Uterus (tissue), 4 donors: Measurements from ENCODE around the gene CDKN2A. TPM values are rescaled to one million over a fixed set of nuclear protein-coding genes. Genes with fewer than 3 reads are reported as not detected.

Experiments
- DNase-seq, 2 donors: peaks; one replicate each; pipeline ENCODE4 v3.0.0-alpha.2; 2019 to 2020
- H3K27ac ChIP-seq, 2 donors: fragments of 200-600 bp; sonication (generic); 1 replicate in 1 of 2; 2 replicates in 1 of 2; pipeline ENCODE4 v1.5.1; 2016 to 2018
- H3K27me3 ChIP-seq, 2 donors: fragments of 200-600 bp; sonication (generic); one replicate each; pipeline ENCODE4 v1.5.1; 2018 to 2019; ENCODE audit warnings: control low read depth in 1 of 2
- H3K36me3 ChIP-seq, 2 donors: fragments of 200-600 bp; sonication (generic); one replicate each; pipeline ENCODE4 v1.5.1; 2019; ENCODE audit warnings: control low read depth in 1 of 2
- H3K4me1 ChIP-seq, 2 donors: fragments of 200-600 bp; sonication (generic); one replicate each; pipeline ENCODE4 v1.5.1; 2018 to 2019; ENCODE audit warnings: control low read depth in 1 of 2
- H3K4me3 ChIP-seq, 2 donors: fragments of 200-600 bp; sonication (generic); 1 replicate in 1 of 2; 2 replicates in 1 of 2; pipeline ENCODE4 v1.5.1; 2018 to 2019; ENCODE audit warnings: mild to moderate bottlenecking in 1 of 2
- H3K9me3 ChIP-seq, 2 donors: fragments of 200-600 bp; sonication (generic); one replicate each; pipeline ENCODE4 v1.5.1; 2019; ENCODE audit warnings: control low read depth in 1 of 2
- POLR2A ChIP-seq, 2 donors: fragments of 450-650 bp; IDR thresholded peaks; one replicate each; pipeline ENCODE4 v1.6.1; 2016; ENCODE audit warnings: antibody characterized with exemption in 2 of 2, mild to moderate bottlenecking in 1 of 2, moderate library complexity in 1 of 2
- intact Hi-C: fragments of 100-400 bp; cut with DNase I; formaldehyde crosslinking; loops from one replicate; pipeline ENCODE4 v1.15.1; 2023; ENCODE audit warnings: low total_unique reads
- total RNA-seq, 4 donors: library from RNA; depleted of rRNA in 3 of 4; stranded (reverse); fragments of >200 nt in 3 of 4; gene quantifications; one replicate each; pipeline versions ENCODE4 v1.1.0 to v1.2.4, GENCODE V29; 2014 to 2023
- TF ChIP-seq, protein P1 (sequence below), 4 experiments: fragments of 200-600 bp in 2 of 4; fragments of 450-650 bp in 2 of 4; sonication (generic) in 2 of 4; IDR thresholded peaks; one replicate each; pipeline ENCODE4 v1.5.1; 2016 to 2019; ENCODE audit warnings: antibody characterized with exemption in 4 of 4, mild to moderate bottlenecking in 2 of 4, moderate library complexity in 1 of 4
- donor health status: DM: yes; HTN: yes; CAD: no.

CDKN2A gene
- total RNA-seq, 4 donors from 2014 or later: 0.88 TPM; not detected in 3

DNA sequence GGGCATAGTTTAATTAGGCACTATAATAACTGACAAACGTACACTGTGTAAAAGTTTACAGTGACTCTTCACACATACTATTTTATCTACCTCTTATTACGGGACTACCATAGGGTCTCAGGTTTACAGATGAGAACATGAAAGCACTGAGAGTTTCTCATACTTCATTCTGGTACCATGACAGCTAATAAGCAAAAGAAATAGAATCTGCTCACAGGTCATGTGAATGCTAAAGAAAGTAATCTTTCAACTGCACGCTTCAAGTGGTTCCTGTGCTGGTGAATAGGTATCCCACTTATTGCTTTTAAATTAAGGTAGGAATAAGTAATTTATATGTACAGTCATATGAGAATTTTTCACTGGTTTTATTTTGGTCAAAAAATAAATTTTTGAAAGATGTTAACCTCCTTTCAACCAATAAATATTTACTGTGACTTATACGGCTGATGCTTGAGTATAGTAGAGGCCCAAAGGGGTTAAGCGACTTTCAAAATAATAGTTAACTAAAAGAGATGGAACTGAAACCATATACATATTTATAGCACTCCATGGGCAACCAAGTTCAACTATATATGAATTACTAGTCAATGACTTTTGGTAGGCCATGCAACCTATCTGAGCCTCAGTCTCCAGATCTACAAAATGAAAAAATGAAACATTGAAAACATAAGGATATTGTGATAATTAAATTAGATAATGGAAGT is 8.1 kb downstream of the CDKN2A start:
- H3K9me3 ChIP-seq: no peaks in the 10 kb centered on the region
- intact Hi-C loops: no loop called here
- H3K27me3 ChIP-seq: peaks cover 0 to 86% of the 10 kb centered on the region in 2 donors
- DNase-seq: no peak
- no peak overlapping the region for H3K27ac ChIP-seq
- H3K4me1 ChIP-seq: no peaks in the 10 kb centered on the region
- no peak for TF ChIP-seq POLR2A (IDR thresholded peaks at IDR 0.05)
- TF ChIP-seq, protein P1, sequence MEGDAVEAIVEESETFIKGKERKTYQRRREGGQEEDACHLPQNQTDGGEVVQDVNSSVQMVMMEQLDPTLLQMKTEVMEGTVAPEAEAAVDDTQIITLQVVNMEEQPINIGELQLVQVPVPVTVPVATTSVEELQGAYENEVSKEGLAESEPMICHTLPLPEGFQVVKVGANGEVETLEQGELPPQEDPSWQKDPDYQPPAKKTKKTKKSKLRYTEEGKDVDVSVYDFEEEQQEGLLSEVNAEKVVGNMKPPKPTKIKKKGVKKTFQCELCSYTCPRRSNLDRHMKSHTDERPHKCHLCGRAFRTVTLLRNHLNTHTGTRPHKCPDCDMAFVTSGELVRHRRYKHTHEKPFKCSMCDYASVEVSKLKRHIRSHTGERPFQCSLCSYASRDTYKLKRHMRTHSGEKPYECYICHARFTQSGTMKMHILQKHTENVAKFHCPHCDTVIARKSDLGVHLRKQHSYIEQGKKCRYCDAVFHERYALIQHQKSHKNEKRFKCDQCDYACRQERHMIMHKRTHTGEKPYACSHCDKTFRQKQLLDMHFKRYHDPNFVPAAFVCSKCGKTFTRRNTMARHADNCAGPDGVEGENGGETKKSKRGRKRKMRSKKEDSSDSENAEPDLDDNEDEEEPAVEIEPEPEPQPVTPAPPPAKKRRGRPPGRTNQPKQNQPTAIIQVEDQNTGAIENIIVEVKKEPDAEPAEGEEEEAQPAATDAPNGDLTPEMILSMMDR (IDR thresholded peaks at IDR 0.05): no peak
- H3K4me3 ChIP-seq: no peak overlapping the region
- H3K36me3 ChIP-seq: no peaks in the 10 kb centered on the region

DNA sequence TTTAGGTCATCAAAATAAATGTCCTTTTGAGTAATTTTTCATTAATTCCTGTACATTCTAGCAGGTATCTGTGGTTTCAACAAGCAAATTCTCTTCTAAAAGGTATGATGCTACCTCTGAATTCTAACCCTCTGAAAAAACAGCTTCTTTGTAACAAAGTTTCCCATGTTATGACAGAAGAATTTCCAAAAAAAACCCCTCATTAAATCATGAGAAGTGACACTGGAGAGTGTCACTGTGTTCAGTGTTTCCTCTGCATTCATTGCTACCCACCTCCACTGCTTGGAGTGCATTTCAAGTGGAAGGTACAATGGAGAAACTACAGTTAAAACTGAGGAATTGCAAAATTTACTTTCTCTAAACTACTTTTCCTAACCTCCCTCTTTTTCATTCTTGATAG is 10.1 kb downstream of the CDKN2A start:
- no peaks in the 10 kb centered on the region for H3K9me3 ChIP-seq
- no peak overlapping the region for H3K4me3 ChIP-seq
- peaks cover 0 to 73% of the 10 kb centered on the region in 2 donors for H3K27me3 ChIP-seq
- no peak overlapping the region for H3K27ac ChIP-seq
- DNase-seq: no peak
- TF ChIP-seq, protein P1 (IDR thresholded peaks at IDR 0.05): no peak
- no peak for TF ChIP-seq POLR2A (IDR thresholded peaks at IDR 0.05)
- H3K36me3 ChIP-seq: no peaks in the 10 kb centered on the region
- intact Hi-C loops: no loop called here
- no peaks in the 10 kb centered on the region for H3K4me1 ChIP-seq

DNA sequence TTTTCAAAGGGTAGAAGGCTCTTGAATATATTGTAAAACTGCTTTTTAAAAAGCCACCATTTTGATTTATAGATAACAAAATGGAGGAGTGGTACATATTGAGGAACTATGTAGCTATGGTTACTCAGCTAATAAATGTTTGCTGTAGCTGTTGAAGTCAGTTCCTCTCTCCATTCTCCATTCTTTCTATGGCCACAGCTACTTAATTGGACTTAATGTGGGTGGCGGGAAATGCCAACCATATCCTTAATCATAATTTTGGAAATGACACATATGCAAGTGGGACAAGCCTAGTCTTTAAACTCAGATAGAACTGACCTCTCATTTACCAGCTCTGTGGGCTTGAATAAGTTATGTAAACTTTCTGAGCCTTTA is 10.6 kb downstream of the CDKN2A start:
- peaks cover 0 to 73% of the 10 kb centered on the region in 2 donors for H3K27me3 ChIP-seq
- intact Hi-C loops: no loop called here
- H3K27ac ChIP-seq: no peak overlapping the region
- no peaks in the 10 kb centered on the region for H3K9me3 ChIP-seq
- TF ChIP-seq, protein P1 (IDR thresholded peaks at IDR 0.05): no peak
- TF ChIP-seq POLR2A (IDR thresholded peaks at IDR 0.05): no peak
- H3K4me1 ChIP-seq: no peaks in the 10 kb centered on the region
- no peak for DNase-seq
- H3K4me3 ChIP-seq: no peak overlapping the region
- H3K36me3 ChIP-seq: no peaks in the 10 kb centered on the region

DNA sequence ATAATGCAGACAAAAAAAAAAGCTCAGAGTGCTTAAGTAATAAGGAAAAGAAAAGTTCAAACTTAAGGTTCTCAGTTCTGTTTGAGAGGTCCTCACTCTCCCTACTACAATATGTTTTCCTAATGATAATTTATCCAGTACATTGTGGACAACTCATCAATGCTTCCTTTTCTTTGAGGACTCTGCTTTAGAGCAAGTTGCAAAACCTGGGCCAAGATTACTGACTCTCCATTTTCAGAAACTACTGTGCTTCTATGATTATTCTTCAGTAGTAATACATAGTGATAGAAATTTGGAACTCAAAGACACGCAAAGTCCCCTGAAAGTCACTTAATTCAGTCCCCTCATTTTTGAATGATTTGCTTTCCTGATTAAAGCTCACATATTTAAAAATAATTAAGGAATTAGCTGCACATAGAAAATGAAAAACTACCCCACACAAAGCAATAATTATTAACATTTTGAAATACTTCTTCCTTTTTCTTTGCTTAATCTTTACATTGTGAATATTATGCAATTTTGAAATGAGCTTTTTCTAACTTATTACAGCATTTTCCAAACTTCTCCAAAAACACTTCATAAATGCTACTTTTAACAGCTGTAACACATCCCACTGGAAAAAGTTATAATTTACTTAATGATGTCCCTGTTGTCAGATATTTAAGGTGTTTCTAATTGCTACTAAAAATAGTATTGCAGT is 11.2 kb downstream of the CDKN2A start:
- Histone ChIP-seq H3K27me3 (peaks cover 0 to 74% of the 10 kb centered on the region in 2 donors), H3K27ac (no peak overlapping the region), H3K4me3 (no peak overlapping the region), H3K9me3 (no peaks in the 10 kb centered on the region), H3K36me3 (no peaks in the 10 kb centered on the region), H3K4me1 (no peaks in the 10 kb centered on the region)
- intact Hi-C loops: no loop called here
- no peak for DNase-seq
- no peak for TF ChIP-seq POLR2A (IDR thresholded peaks at IDR 0.05)
- TF ChIP-seq, protein P1 (IDR thresholded peaks at IDR 0.05): no peak

DNA sequence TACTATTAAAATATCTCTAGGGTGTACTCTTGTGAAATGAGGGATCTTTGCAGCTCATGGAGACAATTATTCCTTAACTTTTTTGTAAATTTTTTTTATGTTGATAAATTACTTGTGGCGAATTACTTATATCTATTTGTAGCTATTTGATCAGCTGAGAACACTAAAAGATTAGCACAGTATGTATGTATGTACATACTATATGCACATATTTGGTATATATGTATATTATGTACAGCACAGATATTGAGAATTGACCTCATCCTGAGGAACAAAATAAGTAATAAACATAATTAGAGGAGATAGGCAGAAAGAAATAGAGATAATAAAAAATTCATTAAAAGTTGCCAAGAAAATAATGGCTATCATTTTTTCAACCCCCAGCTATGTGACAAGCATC is 11.8 kb downstream of the CDKN2A start:
- H3K27me3 ChIP-seq: peaks cover 0 to 74% of the 10 kb centered on the region in 2 donors
- H3K36me3 ChIP-seq: no peaks in the 10 kb centered on the region
- H3K4me3 ChIP-seq: no peak overlapping the region
- no peaks in the 10 kb centered on the region for H3K9me3 ChIP-seq
- no peak for DNase-seq
- intact Hi-C loops: no loop called here
- H3K4me1 ChIP-seq: no peaks in the 10 kb centered on the region
- H3K27ac ChIP-seq: no peak overlapping the region
- TF ChIP-seq POLR2A (IDR thresholded peaks at IDR 0.05): no peak
- TF ChIP-seq, protein P1 (IDR thresholded peaks at IDR 0.05): no peak
